SU-DHL-6 (cell line): Measurements from ENCODE around the gene CLIC5.

Experiments used
- H2AFZ ChIP-seq: fragments of 200-600 bp; sonication (generic); 2 replicates; pipeline ENCODE4 v1.6.1; 2014; ENCODE audit warnings: low read depth, mild to moderate bottlenecking, moderate library complexity, mixed read lengths, antibody characterized with exemption, low read length; ENCODE audit not compliant: severe bottlenecking
- H3F3A ChIP-seq: fragments of 200-600 bp; shearing (Covaris generic); 2 replicates; pipeline ENCODE4 v1.6.0; 2016; ENCODE audit warnings: antibody characterized with exemption, mild to moderate bottlenecking; ENCODE audit not compliant: insufficient read depth
- H3K27ac ChIP-seq: fragments of 200-600 bp; sonication (generic); 2 replicates; pipeline ENCODE4 v1.5.1; 2016; ENCODE audit warnings: low read depth, mild to moderate bottlenecking, low read length, moderate library complexity, mixed read lengths
- H3K27me3 ChIP-seq: fragments of 200-600 bp; sonication (generic), shearing (Covaris generic); 2 replicates; pipeline ENCODE4 v1.6.0; 2014; ENCODE audit warnings: mild to moderate bottlenecking, low read length
- H3K36me3 ChIP-seq: fragments of 200-600 bp; sonication (generic); 2 replicates; pipeline ENCODE4 v1.6.1; 2014; ENCODE audit warnings: mild to moderate bottlenecking, low read length, mixed read lengths
- H3K4me2 ChIP-seq: fragments of 300-600, 200-600 bp; shearing (Covaris generic), sonication (generic); 2 replicates; pipeline ENCODE4 v1.6.0; 2014; ENCODE audit warnings: low read length, low read depth, mild to moderate bottlenecking; ENCODE audit not compliant: poor library complexity, severe bottlenecking
- H3K4me3 ChIP-seq: fragments of 200-600 bp; sonication (generic); 2 replicates; pipeline ENCODE4 v1.5.1; 2014; ENCODE audit warnings: antibody characterized with exemption, low read length, mild to moderate bottlenecking, mixed read lengths; ENCODE audit not compliant: insufficient read depth, poor library complexity, severe bottlenecking
- H3K79me2 ChIP-seq: fragments of 200-600 bp; sonication (generic); 2 replicates; pipeline ENCODE4 v1.6.1; 2014; ENCODE audit warnings: mild to moderate bottlenecking, low read length, moderate library complexity; ENCODE audit not compliant: insufficient read depth
- H3K9ac ChIP-seq: fragments of 200-600 bp; sonication (generic); 2 replicates; pipeline ENCODE4 v1.7.0; 2014; ENCODE audit warnings: mild to moderate bottlenecking, low read length
- H3K9me2 ChIP-seq: fragments of 200-600 bp; sonication (generic); replicated peaks from 2 replicates; pipeline ENCODE4 v1.6.1; 2014; ENCODE audit warnings: low read length; ENCODE audit not compliant: insufficient read depth
- H3K9me3 ChIP-seq: fragments of 200-600 bp; sonication (generic); 2 replicates; pipeline ENCODE4 v1.6.1; 2014; ENCODE audit warnings: low read length, mixed read lengths; ENCODE audit not compliant: insufficient read depth
- H4K20me1 ChIP-seq: fragments of 200-600 bp; sonication (generic); 2 replicates; pipeline ENCODE4 v1.6.1; 2014; ENCODE audit warnings: low read depth, mild to moderate bottlenecking, antibody characterized with exemption, low read length, moderate library complexity, mixed read lengths
- CTCF ChIP-seq: fragments of 200-600 bp; sonication (generic); IDR thresholded peaks from one replicate; pipeline ENCODE4 v1.5.1; 2017; ENCODE audit warnings: antibody characterized with exemption, mild to moderate bottlenecking, low read length, moderate library complexity; ENCODE audit not compliant: insufficient read depth, poor library complexity, severe bottlenecking
- EZH2phosphoT487 ChIP-seq: fragments of 200-600 bp; sonication (generic), shearing (Covaris generic); conservative IDR thresholded peaks from 2 replicates; pipeline ENCODE4 v1.6.1; 2018; ENCODE audit warnings: mild to moderate bottlenecking, antibody characterized with exemption, low read length, moderate library complexity, mixed read lengths

CLIC5 gene

GRCh38 chr6:45982280-45983036 is 33.2 kb downstream of the CLIC5 start:
- Histone ChIP-seq H3K9me3 (no peaks in the 10 kb centered on the region), H3K36me3 (no peaks in the 10 kb centered on the region), H3K4me3 (no peak overlapping the region), H3K79me2 (no peaks in the 10 kb centered on the region), H3K27ac (no peak overlapping the region), H3K4me2 (no peak overlapping the region), H3K27me3 (no peaks in the 10 kb centered on the region), H3K9me2 (no peaks in the 10 kb centered on the region), H2AFZ (no peak overlapping the region), H3K9ac (no peak overlapping the region), H4K20me1 (no peaks in the 10 kb centered on the region), H3F3A (no peaks in the 10 kb centered on the region)
- TF ChIP-seq EZH2phosphoT487 (no peak), CTCF (no peak)

- TF ChIP-seq CTCF, result no peak
- TF ChIP-seq EZH2phosphoT487, result no peak
- Histone ChIP-seq H3K79me2 (no peaks in the 10 kb centered on the region), H3K9me2 (no peaks in the 10 kb centered on the region), H3K9me3 (no peaks in the 10 kb centered on the region), H4K20me1 (no peaks in the 10 kb centered on the region), H3K4me3 (no peak overlapping the region), H3F3A (no peaks in the 10 kb centered on the region), H3K9ac (no peak overlapping the region), H3K36me3 (no peaks in the 10 kb centered on the region), H3K27me3 (no peaks in the 10 kb centered on the region), H3K4me2 (no peak overlapping the region), H3K27ac (no peak overlapping the region), H2AFZ (no peak overlapping the region)
Measured at GRCh38 chr6:45981046-45981445, 34.6 kb downstream of the CLIC5 start.

GRCh38 chr6:45979311-45979710 is 36.3 kb downstream of the CLIC5 start:
- Histone ChIP-seq H3K27me3 (no peaks in the 10 kb centered on the region), H3K79me2 (no peaks in the 10 kb centered on the region), H2AFZ (no peak overlapping the region), H3F3A (no peaks in the 10 kb centered on the region), H3K9me2 (no peaks in the 10 kb centered on the region), H3K4me2 (no peak overlapping the region), H3K9ac (no peak overlapping the region), H3K4me3 (no peak overlapping the region), H3K9me3 (no peaks in the 10 kb centered on the region), H3K27ac (no peak overlapping the region), H4K20me1 (no peaks in the 10 kb centered on the region), H3K36me3 (no peaks in the 10 kb centered on the region)
- no peak for TF ChIP-seq EZH2phosphoT487
- TF ChIP-seq CTCF, result no peak
